ENCODE measurements around the gene CALML4.

DNA sequence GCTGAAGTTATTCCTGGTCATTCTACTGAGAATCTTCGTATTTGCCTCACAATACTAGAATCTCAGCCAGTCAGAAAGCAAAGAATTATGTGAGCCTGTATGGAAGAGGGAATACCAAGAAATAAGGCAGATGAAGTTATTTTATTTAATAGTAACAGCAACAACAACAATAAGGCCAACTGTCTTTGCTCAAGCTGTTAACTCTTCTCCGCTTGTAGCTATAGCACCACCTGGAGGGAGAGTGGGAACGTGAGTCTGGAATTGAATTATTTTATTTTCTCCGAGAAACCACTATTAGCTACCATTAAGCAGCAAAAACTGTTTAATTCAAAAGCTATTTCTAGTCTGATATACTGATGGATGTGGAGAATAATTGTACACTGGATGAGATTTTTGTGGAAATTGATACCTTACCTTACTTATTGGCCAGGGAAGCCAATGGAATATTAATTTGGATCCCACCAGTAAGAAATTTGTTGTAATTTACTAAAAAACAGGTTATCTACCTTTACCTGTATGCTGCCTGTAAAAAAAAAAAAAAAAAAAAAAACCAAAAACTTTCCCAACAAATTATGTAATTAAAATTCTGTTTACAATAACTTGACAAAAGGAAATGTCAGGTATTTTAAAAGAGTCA lies 50.1 kb downstream of the CALML4 start:
- TF ChIP-seq CTCF (IDR thresholded peaks at IDR 0.05; ENCODE audit: extremely low read depth in 1 of 2, insufficient read depth in 1 of 2, low read depth in 1 of 2, low read length in 2 of 2) (peak; percentile 49 to 58), POLR2AphosphoS5 (IDR thresholded peaks at IDR 0.05; ENCODE audit: insufficient read depth, low read depth, low read length) (no peak), EZH2 (IDR thresholded peaks at IDR 0.05; ENCODE audit: borderline replicate concordance, low read depth, low read length, severe bottlenecking) (no peak)

Data from endothelial cell of umbilical vein (primary cell).